HEK293 (cell line): ENCODE data around the gene CYB5D1.

Experiments used
- EGR2 ChIP-seq: fragments of 450-650 bp; formaldehyde crosslinking; IDR thresholded peaks from 2 replicates; pipeline ENCODE4 v1.5.1; 2016; ENCODE audit warnings: low read depth, missing biosample characterization, missing genetic modification characterization
- KLF1 ChIP-seq: fragments of 450-650 bp; formaldehyde crosslinking; IDR thresholded peaks from 2 replicates; pipeline ENCODE4 v1.5.1; 2016; ENCODE audit warnings: missing biosample characterization, missing genetic modification characterization
- MZF1 ChIP-seq: fragments of 450-650 bp; formaldehyde crosslinking; IDR thresholded peaks from 2 replicates; pipeline ENCODE4 v1.5.1; 2017; ENCODE audit warnings: missing biosample characterization, missing genetic modification characterization, borderline replicate concordance
- OSR2 ChIP-seq: fragments of 450-650 bp; formaldehyde crosslinking; IDR thresholded peaks from 2 replicates; pipeline ENCODE4 v1.5.1; 2016; ENCODE audit warnings: missing biosample characterization, missing genetic modification characterization
- PBX3 ChIP-seq: sonication (generic); formaldehyde crosslinking; IDR thresholded peaks from 2 replicates; pipeline ENCODE4 v1.8.1; 2022; ENCODE audit warnings: mild to moderate bottlenecking, moderate library complexity, missing genetic modification reagents
- PRDM2 ChIP-seq: fragments of 450-650 bp; formaldehyde crosslinking; IDR thresholded peaks from 2 replicates; pipeline ENCODE4 v1.5.1; 2016; ENCODE audit warnings: missing biosample characterization, missing genetic modification characterization, borderline replicate concordance
- SCRT1 ChIP-seq: fragments of 450-650 bp; formaldehyde crosslinking; IDR thresholded peaks from 2 replicates; pipeline ENCODE4 v1.5.1; 2016; ENCODE audit warnings: missing biosample characterization, missing genetic modification characterization, borderline replicate concordance
- SCRT2 ChIP-seq: fragments of 450-650 bp; formaldehyde crosslinking; IDR thresholded peaks from 2 replicates; pipeline ENCODE4 v1.5.1; 2016; ENCODE audit warnings: missing biosample characterization, missing genetic modification characterization
- SP3 ChIP-seq: fragments of 450-650 bp; formaldehyde crosslinking; IDR thresholded peaks from 2 replicates; pipeline ENCODE4 v1.5.1; 2016; ENCODE audit warnings: missing biosample characterization, missing genetic modification characterization
- ZBTB49 ChIP-seq: fragments of 450-650 bp; formaldehyde crosslinking; IDR thresholded peaks from 2 replicates; pipeline ENCODE4 v1.5.1; 2016; ENCODE audit warnings: missing biosample characterization, missing genetic modification characterization, low read depth
- ZNF114 ChIP-seq: fragments of 450-650 bp; formaldehyde crosslinking; IDR thresholded peaks from 2 replicates; pipeline ENCODE4 v1.5.0; 2017; ENCODE audit warnings: missing biosample characterization, missing genetic modification characterization
- ZNF133 ChIP-seq: fragments of 450-650 bp; formaldehyde crosslinking; IDR thresholded peaks from 2 replicates; pipeline ENCODE4 v1.5.1; 2016; ENCODE audit warnings: missing biosample characterization, missing genetic modification characterization
- ZNF37A ChIP-seq: fragments of 450-650 bp; IDR thresholded peaks from 2 replicates; pipeline ENCODE4 v1.5.1; 2018; ENCODE audit warnings: missing biosample characterization, missing genetic modification characterization
- ZNF416 ChIP-seq: fragments of 450-650 bp; formaldehyde crosslinking; IDR thresholded peaks from 2 replicates; pipeline ENCODE4 v1.5.1; 2016; ENCODE audit warnings: missing biosample characterization, missing genetic modification characterization
- ZNF510 ChIP-seq: fragments of 450-650 bp; formaldehyde crosslinking; IDR thresholded peaks from 2 replicates; pipeline ENCODE4 v1.5.1; 2018; ENCODE audit warnings: mild to moderate bottlenecking, missing genetic modification characterization, missing biosample characterization; ENCODE audit not compliant: insufficient replicate concordance
- ZNF529 ChIP-seq: fragments of 450-650 bp; formaldehyde crosslinking; IDR thresholded peaks from 2 replicates; pipeline ENCODE4 v1.5.1; 2017; ENCODE audit warnings: missing genetic modification characterization, missing biosample characterization; ENCODE audit not compliant: insufficient replicate concordance
- ZNF530 ChIP-seq: fragments of 450-650 bp; formaldehyde crosslinking; IDR thresholded peaks from 2 replicates; pipeline ENCODE4 v1.5.1; 2016; ENCODE audit warnings: low read depth, missing biosample characterization, missing genetic modification characterization
- ZNF544 ChIP-seq: fragments of 450-650 bp; formaldehyde crosslinking; IDR thresholded peaks from 2 replicates; pipeline ENCODE4 v1.5.0; 2017; ENCODE audit warnings: missing biosample characterization, missing genetic modification characterization
- ZNF549 ChIP-seq: fragments of 450-650 bp; IDR thresholded peaks from 2 replicates; pipeline ENCODE4 v1.5.1; 2018; ENCODE audit warnings: missing biosample characterization, missing genetic modification characterization, mild to moderate bottlenecking, inconsistent platforms, moderate library complexity
- ZNF621 ChIP-seq: fragments of 450-650 bp; formaldehyde crosslinking; IDR thresholded peaks from 2 replicates; pipeline ENCODE4 v1.5.1; 2017; ENCODE audit warnings: missing biosample characterization, missing genetic modification characterization
- ZSCAN4 ChIP-seq: fragments of 450-650 bp; formaldehyde crosslinking; IDR thresholded peaks from 2 replicates; pipeline ENCODE4 v1.5.1; 2017; ENCODE audit warnings: missing biosample characterization, missing genetic modification characterization
- ZXDB ChIP-seq: fragments of 450-650 bp; formaldehyde crosslinking; IDR thresholded peaks from 2 replicates; pipeline ENCODE4 v1.5.1; 2016; ENCODE audit warnings: missing biosample characterization, missing genetic modification characterization
- TF ChIP-seq, protein P1 (sequence below): IDR thresholded peaks from 2 replicates; pipeline ENCODE4 v1.6.1; 2011; ENCODE audit warnings: mild to moderate bottlenecking, low read depth, low read length, borderline replicate concordance
- TF ChIP-seq, protein P2 (sequence below): fragments of 450-650 bp; formaldehyde crosslinking; IDR thresholded peaks from 2 replicates; pipeline ENCODE4 v1.5.1; 2017; ENCODE audit warnings: missing biosample characterization, missing genetic modification characterization

The CYB5D1 gene

GRCh38 chr17:7856811-7857712 is 741 bp upstream of the CYB5D1 start, which contains the start of gene NAA38 (continued):
- TF ChIP-seq ZBTB49 (tag by site-specific recombination) (no peak), ZNF621 (tag by site-specific recombination) (no peak), ZNF544 (tag by site-specific recombination) (no peak), SP3 (tag by site-specific recombination) (no peak), ZNF37A (tag by site-specific recombination) (no peak), ZNF530 (tag by site-specific recombination) (no peak), SCRT1 (tag by site-specific recombination) (no peak), ZNF114 (tag by site-specific recombination) (no peak), PBX3 (CRISPR knock-in tag) (peak; percentile 35; the same call in 1 of the 2 replicates), KLF1 (no peak; the same call in 1 of the 2 replicates), EGR2 (tag by site-specific recombination) (peak; percentile 20; the same call in 1 of the 2 replicates), ZNF529 (no peak), OSR2 (no peak), ZXDB (tag by site-specific recombination) (no peak; the same call in 1 of the 2 replicates), ZSCAN4 (0 out of 2 replicates have a peak, but pooled peaks have one; percentile 21), ZNF416 (tag by site-specific recombination) (no peak), SCRT2 (no peak), ZNF133 (tag by site-specific recombination) (no peak), MZF1 (tag by site-specific recombination) (no peak), PRDM2 (no peak), ZNF549 (tag by site-specific recombination) (no peak), ZNF510 (tag by site-specific recombination) (no peak)
- TF ChIP-seq, protein P1, sequence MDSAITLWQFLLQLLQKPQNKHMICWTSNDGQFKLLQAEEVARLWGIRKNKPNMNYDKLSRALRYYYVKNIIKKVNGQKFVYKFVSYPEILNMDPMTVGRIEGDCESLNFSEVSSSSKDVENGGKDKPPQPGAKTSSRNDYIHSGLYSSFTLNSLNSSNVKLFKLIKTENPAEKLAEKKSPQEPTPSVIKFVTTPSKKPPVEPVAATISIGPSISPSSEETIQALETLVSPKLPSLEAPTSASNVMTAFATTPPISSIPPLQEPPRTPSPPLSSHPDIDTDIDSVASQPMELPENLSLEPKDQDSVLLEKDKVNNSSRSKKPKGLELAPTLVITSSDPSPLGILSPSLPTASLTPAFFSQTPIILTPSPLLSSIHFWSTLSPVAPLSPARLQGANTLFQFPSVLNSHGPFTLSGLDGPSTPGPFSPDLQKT, result no peak; the same call in 1 of the 2 replicates
- TF ChIP-seq, protein P2, sequence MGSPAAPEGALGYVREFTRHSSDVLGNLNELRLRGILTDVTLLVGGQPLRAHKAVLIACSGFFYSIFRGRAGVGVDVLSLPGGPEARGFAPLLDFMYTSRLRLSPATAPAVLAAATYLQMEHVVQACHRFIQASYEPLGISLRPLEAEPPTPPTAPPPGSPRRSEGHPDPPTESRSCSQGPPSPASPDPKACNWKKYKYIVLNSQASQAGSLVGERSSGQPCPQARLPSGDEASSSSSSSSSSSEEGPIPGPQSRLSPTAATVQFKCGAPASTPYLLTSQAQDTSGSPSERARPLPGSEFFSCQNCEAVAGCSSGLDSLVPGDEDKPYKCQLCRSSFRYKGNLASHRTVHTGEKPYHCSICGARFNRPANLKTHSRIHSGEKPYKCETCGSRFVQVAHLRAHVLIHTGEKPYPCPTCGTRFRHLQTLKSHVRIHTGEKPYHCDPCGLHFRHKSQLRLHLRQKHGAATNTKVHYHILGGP (tag by site-specific recombination), result no peak
